HG03039 (cell line): ENCODE measurements around the gene SORT1.
"Not testable (repeated sequence)": the region's sequence is repeated elsewhere in the genome, so short reads cannot be mapped to it uniquely, and the experiment has no call there.

Source experiments
- ATAC-seq: cut with Tn5 transposase; IDR thresholded peaks from one replicate; pipeline ENCODE4 v1.9.1; 2021; ENCODE audit warnings: mild to moderate bottlenecking, moderate library complexity; ENCODE audit not compliant: unreplicated experiment

Gene SORT1

GRCh38 chr1:109397581-109398342 lies at the start of gene SORT1:
Gene SORT1, minus strand, starts transcription at chr1:109397918. Its CDS starts 26 bp downstream, at chr1:109397892.
- peak; percentile 75 for ATAC-seq

GRCh38 chr1:109445949-109446695 lies 48.4 kb upstream of the SORT1 start:
- ATAC-seq, result not testable (repeated sequence)

GRCh38 chr1:109444346-109444745 lies 46.6 kb upstream of the SORT1 start:
- ATAC-seq, result no peak

GRCh38 chr1:109443476-109443875 lies 45.8 kb upstream of the SORT1 start:
- ATAC-seq, result no peak

- no peak for ATAC-seq
Measured at GRCh38 chr1:109441069-109441468, 43.4 kb upstream of the SORT1 start.

GRCh38 chr1:109438798-109439297 lies 41.1 kb upstream of the SORT1 start:
- ATAC-seq, result no peak

GRCh38 chr1:109434484-109434883 lies 36.8 kb upstream of the SORT1 start:
- ATAC-seq, result no peak

GRCh38 chr1:109433322-109433721 lies 35.6 kb upstream of the SORT1 start:
- ATAC-seq, result no peak

GRCh38 chr1:109432336-109432735 lies 34.6 kb upstream of the SORT1 start:
- no peak for ATAC-seq

GRCh38 chr1:109427171-109427467 lies 29.4 kb upstream of the SORT1 start:
- no peak for ATAC-seq

- peak; percentile 97 for ATAC-seq
Measured at GRCh38 chr1:109426281-109427170, 28.8 kb upstream of the SORT1 start, which contains the start of gene PSMA5. Gene PSMA5, minus strand, starts transcription at chr1:109426448. Its CDS starts 118 bp downstream, at chr1:109426330.

- ATAC-seq, result peak; percentile 17
Measured at GRCh38 chr1:109425391-109426280, 27.9 kb upstream of the SORT1 start.

- ATAC-seq, result no peak
Measured at GRCh38 chr1:109423498-109423897, 25.8 kb upstream of the SORT1 start.

- no peak for ATAC-seq
Measured at GRCh38 chr1:109412551-109412950, 14.8 kb upstream of the SORT1 start.

GRCh38 chr1:109404838-109405237 lies 7.1 kb upstream of the SORT1 start:
- ATAC-seq, result no peak

- no peak for ATAC-seq
Measured at GRCh38 chr1:109402025-109402424, 4.3 kb upstream of the SORT1 start.

- ATAC-seq, result no peak
Measured at GRCh38 chr1:109400035-109400655, 2.4 kb upstream of the SORT1 start.

GRCh38 chr1:109399326-109399957 lies 1.7 kb upstream of the SORT1 start:
- ATAC-seq, result no peak
